NT2/D1 (cell line): ENCODE data around the gene TUFT1.
A peak's percentile ranks its signal among the peaks of the same experiment; 100 is the strongest.
"Not testable (repeated sequence)": the region's sequence is repeated elsewhere in the genome, so short reads cannot be mapped to it uniquely, and the experiment has no call there.

Experiments used
- DNase-seq: peaks from one replicate; pipeline ENCODE4 v3.0.0-alpha.2; 2011; ENCODE audit warnings: low read depth, low spot score
- H3K27me3 ChIP-seq: 2 replicates; pipeline ENCODE4 v1.6.0; 2011; ENCODE audit warnings: mild to moderate bottlenecking; ENCODE audit not compliant: insufficient read length, insufficient read depth
- H3K36me3 ChIP-seq: 2 replicates; pipeline ENCODE4 v1.6.1; 2011; ENCODE audit warnings: mild to moderate bottlenecking, low read length, mixed read lengths; ENCODE audit not compliant: insufficient read depth, insufficient read length
- H3K4me1 ChIP-seq: 2 replicates; pipeline ENCODE4 v1.5.1; 2011; ENCODE audit not compliant: insufficient read depth, insufficient read length
- H3K4me3 ChIP-seq: 2 replicates; pipeline ENCODE4 v1.5.1; 2011; ENCODE audit warnings: low read depth; ENCODE audit not compliant: insufficient read length
- H3K9ac ChIP-seq: 2 replicates; pipeline ENCODE4 v1.6.0; 2011; ENCODE audit warnings: low read depth; ENCODE audit not compliant: insufficient read length
- H3K9me3 ChIP-seq: 2 replicates; pipeline ENCODE4 v1.5.1; 2011; ENCODE audit warnings: mild to moderate bottlenecking, low read length; ENCODE audit not compliant: insufficient read depth
- SUZ12 ChIP-seq: IDR thresholded peaks from 2 replicates; pipeline ENCODE4 v1.6.1; 2011; ENCODE audit not compliant: insufficient read length, insufficient read depth; ENCODE audit errors: extremely low read depth
- YY1 ChIP-seq: IDR thresholded peaks from 2 replicates; pipeline ENCODE4 v1.6.1; 2011; ENCODE audit not compliant: insufficient read length, insufficient read depth
- ZNF274 ChIP-seq: IDR thresholded peaks from 2 replicates; pipeline ENCODE4 v1.6.1; 2011; ENCODE audit warnings: mild to moderate bottlenecking, low read depth, low read length

Gene TUFT1

GRCh38 chr1:151520359-151520758 lies 19.8 kb upstream of the TUFT1 start:
- no peak for TF ChIP-seq YY1
- no peak for TF ChIP-seq ZNF274
- no peak for TF ChIP-seq SUZ12
- Histone ChIP-seq H3K27me3 (no peaks in the 10 kb centered on the region), H3K9ac (peak overlapping the region; percentile 3), H3K36me3 (peaks cover 52% of the 10 kb centered on the region), H3K4me3 (no peak overlapping the region), H3K4me1 (peaks cover 6% of the 10 kb centered on the region), H3K9me3 (no peaks in the 10 kb centered on the region)
- no peak for DNase-seq

- not testable (repeated sequence) for H3K9me3 ChIP-seq, H3K9ac ChIP-seq, H3K4me1 ChIP-seq, H3K27me3 ChIP-seq, H3K4me3 ChIP-seq, DNase-seq
- peaks cover 62% of the 10 kb centered on the region for H3K36me3 ChIP-seq
Measured at GRCh38 chr1:151522427-151522826, 17.7 kb upstream of the TUFT1 start.

- peaks cover 9% of the 10 kb centered on the region for H3K4me1 ChIP-seq
- H3K27me3 ChIP-seq = no peaks in the 10 kb centered on the region
- DNase-seq = no peak
- TF ChIP-seq YY1 (no peak), ZNF274 (no peak), SUZ12 (no peak)
- peaks cover 63% of the 10 kb centered on the region for H3K36me3 ChIP-seq
- H3K9ac ChIP-seq = no peak overlapping the region
- H3K9me3 ChIP-seq = no peaks in the 10 kb centered on the region
- no peak overlapping the region for H3K4me3 ChIP-seq
Measured at GRCh38 chr1:151523326-151523725, 16.8 kb upstream of the TUFT1 start.

GRCh38 chr1:151524736-151525135 lies 15.4 kb upstream of the TUFT1 start:
- H3K27me3 ChIP-seq = no peaks in the 10 kb centered on the region
- DNase-seq = no peak
- no peak overlapping the region for H3K9ac ChIP-seq
- TF ChIP-seq SUZ12 (no peak), YY1 (no peak), ZNF274 (no peak)
- H3K9me3 ChIP-seq = no peaks in the 10 kb centered on the region
- H3K4me3 ChIP-seq = no peak overlapping the region
- peaks cover 60% of the 10 kb centered on the region for H3K36me3 ChIP-seq
- peaks cover 9% of the 10 kb centered on the region for H3K4me1 ChIP-seq

GRCh38 chr1:151526735-151527525 lies 13.2 kb upstream of the TUFT1 start:
- Histone ChIP-seq H3K36me3 (peaks cover 64% of the 10 kb centered on the region), H3K27me3 (no peaks in the 10 kb centered on the region)

GRCh38 chr1:151529211-151529702 lies 10.9 kb upstream of the TUFT1 start:
- Histone ChIP-seq H3K36me3 (peaks cover 69% of the 10 kb centered on the region), H3K9me3 (no peaks in the 10 kb centered on the region), H3K27me3 (no peaks in the 10 kb centered on the region), H3K4me3 (no peak overlapping the region), H3K9ac (no peak overlapping the region), H3K4me1 (peaks cover 7% of the 10 kb centered on the region)
- TF ChIP-seq ZNF274 (no peak), YY1 (no peak), SUZ12 (no peak)
- DNase-seq = no peak

More at GRCh38 chr1:151526735-151527525, 13.2 kb upstream of the TUFT1 start:
- Histone ChIP-seq H3K4me1 (peaks cover 7% of the 10 kb centered on the region), H3K9me3 (no peaks in the 10 kb centered on the region), H3K9ac (peak overlapping the region; percentile 1), H3K4me3 (no peak overlapping the region)
- no peak for DNase-seq
- no peak for TF ChIP-seq YY1
- no peak for TF ChIP-seq ZNF274
- no peak for TF ChIP-seq SUZ12

GRCh38 chr1:151529781-151530180 lies 10.3 kb upstream of the TUFT1 start:
- peaks cover 69% of the 10 kb centered on the region for H3K36me3 ChIP-seq
- peaks cover 7% of the 10 kb centered on the region for H3K4me1 ChIP-seq
- no peak overlapping the region for H3K9ac ChIP-seq
- no peaks in the 10 kb centered on the region for H3K9me3 ChIP-seq
- no peaks in the 10 kb centered on the region for H3K27me3 ChIP-seq
- H3K4me3 ChIP-seq = no peak overlapping the region
- TF ChIP-seq YY1 (no peak), SUZ12 (no peak), ZNF274 (no peak)
- DNase-seq = no peak

- no peak for DNase-seq
- Histone ChIP-seq H3K9me3 (no peaks in the 10 kb centered on the region), H3K36me3 (peaks cover 69% of the 10 kb centered on the region), H3K4me1 (peaks cover 11% of the 10 kb centered on the region), H3K4me3 (no peak overlapping the region), H3K9ac (no peak overlapping the region), H3K27me3 (no peaks in the 10 kb centered on the region)
- no peak for TF ChIP-seq ZNF274
- TF ChIP-seq SUZ12 = no peak
- no peak for TF ChIP-seq YY1
Measured at GRCh38 chr1:151530461-151530860, 9.6 kb upstream of the TUFT1 start.
